Stimulated activated naive CD4-positive, alpha-beta T cell (primary cell): ENCODE measurements around the gene YARS2.
A peak's percentile ranks its signal among the peaks of the same experiment; 100 is the strongest.

Source experiments
- DNase-seq, 6 experiments: peaks; one replicate each; lab custom pipeline; 2025; lab: John Stamatoyannopoulos, UW

YARS2 gene

GRCh38 chr12:32755654-32756475, at the start of gene YARS2:
TSS of gene YARS2 (minus strand) at chr12:32755897. CDS start at chr12:32755874, 23 bp downstream.
- peak; percentile 68 to 93 (median 84) for DNase-seq

DNA sequence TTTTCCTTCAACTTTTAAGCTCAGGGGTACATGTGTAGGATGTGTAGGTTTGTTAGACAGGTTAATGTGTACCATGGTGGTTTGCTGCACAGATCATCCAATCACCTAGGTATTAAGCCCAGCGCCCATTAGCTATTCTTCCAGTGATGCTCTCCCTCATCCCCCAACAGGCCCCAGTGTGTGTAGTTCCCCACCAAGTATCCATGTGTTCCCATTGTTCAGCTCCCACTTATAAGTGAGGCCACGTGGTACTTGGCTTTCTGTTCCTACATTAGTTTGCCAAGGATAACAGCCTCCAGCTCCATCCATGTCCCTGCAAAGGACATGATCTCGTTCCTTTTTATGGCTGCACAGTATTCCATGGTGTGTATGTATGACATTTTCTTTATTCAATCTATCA, 48.6 kb upstream of the YARS2 start:
- no peak for DNase-seq

- DNase-seq, result no peak
Measured at GRCh38 chr12:32801269-32801980, 45.7 kb upstream of the YARS2 start.

- no peak for DNase-seq
Measured at GRCh38 chr12:32794281-32794680, 38.6 kb upstream of the YARS2 start.

DNA sequence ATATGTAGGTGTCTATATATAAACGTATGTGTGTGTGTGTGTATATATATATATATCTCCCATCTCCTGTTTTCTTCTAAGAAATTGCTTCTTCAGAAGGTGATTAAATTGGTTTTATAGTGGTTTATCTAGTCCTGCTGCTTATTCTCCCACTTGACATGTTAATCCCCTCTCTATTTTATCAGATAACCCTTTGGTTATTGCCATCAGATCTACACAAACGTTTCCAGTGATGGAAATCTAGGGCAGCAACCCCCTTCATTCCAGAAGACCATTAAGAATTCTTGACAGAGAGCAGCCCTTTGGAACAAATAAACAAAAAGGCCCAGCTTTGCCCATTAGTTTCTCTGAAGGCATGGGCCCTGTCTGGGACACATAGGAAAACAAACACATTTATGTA, 34.2 kb upstream of the YARS2 start:
- no peak for DNase-seq

DNA sequence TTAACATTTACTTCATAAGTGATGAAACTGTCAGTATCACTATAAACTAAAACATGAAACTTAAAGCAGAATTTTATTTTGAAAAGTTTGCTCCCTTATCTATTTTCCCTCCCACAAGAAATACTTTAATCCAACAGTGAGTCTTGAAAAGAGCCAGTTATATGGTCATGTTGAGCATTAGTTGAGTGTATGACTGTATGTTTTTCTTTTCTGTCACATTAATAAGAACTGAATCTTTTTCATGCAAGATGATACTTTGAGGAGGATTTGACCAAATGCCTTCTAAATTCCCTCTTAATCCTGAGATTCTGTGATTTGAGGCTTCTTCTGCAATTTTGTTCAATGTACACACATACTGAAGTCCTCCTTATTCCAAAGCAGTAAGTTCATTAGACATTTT, 33.7 kb upstream of the YARS2 start:
- no peak for DNase-seq

GRCh38 chr12:32788405-32788804, 32.7 kb upstream of the YARS2 start:
- DNase-seq, result no peak

- no peak for DNase-seq
Measured at GRCh38 chr12:32785557-32785956, 29.9 kb upstream of the YARS2 start.

GRCh38 chr12:32783029-32783428, 27.3 kb upstream of the YARS2 start:
- DNase-seq, result no peak

DNA sequence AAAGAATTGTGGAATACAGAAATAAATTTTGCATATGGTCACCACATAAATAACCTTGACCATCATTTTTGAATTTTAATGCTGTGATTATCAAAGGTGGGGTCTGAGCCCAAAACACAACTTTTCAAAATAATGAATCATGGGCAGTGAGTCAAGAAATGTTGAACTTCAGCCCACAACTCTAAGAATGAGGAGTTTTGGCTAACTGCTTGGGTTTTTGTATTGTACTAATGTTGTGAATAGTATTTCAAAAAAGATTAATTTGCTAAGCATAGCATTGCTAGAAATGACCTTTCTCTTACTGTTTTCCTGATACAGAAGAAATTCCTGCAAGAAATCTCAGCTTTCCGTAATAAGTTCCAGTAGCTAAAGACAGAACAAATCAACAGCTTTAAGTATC, 24.4 kb upstream of the YARS2 start:
- DNase-seq, result no peak

GRCh38 chr12:32777691-32778175, 22.0 kb upstream of the YARS2 start:
- no peak for DNase-seq

GRCh38 chr12:32777159-32777558, 21.5 kb upstream of the YARS2 start:
- no peak for DNase-seq

DNA sequence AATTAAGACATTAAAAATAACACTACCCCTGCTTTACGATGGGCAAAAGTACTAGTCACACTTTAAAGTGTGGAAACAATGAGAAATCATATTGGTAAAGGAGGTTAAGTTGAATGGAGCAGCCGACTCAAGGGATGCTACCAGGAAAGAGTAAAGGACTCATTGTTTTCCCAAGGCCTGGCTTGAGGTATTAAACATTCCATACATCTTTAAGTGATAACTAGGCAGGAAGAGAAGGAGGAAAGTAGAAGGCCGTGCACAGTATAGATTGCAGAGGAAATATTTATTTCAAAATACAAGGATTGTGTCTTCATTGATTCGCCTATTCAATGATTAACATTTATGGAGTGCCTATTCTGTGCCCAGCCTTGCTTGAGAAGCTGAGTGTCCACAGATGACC, 20.6 kb upstream of the YARS2 start:
- no peak for DNase-seq

- no peak for DNase-seq
Measured at GRCh38 chr12:32773691-32774090, 18.0 kb upstream of the YARS2 start.

DNA sequence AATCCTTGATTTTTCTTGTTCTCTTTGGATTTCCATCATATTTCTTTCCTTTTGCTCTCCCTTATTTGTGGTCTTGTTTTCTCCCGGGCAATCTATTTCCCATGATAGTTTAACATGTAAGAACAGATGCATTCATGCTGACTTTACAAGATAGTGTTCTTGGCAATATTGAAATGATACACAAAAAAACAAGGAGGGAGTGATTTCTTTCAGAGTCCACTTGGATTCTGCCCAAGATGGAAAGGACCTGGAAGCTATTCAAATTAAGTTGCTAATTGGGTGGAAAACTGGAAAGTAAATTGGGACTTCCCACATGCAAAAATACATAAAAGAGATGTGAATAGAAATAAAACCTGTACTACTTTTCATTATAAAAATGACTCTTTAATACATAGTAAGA, 14.4 kb upstream of the YARS2 start:
- no peak for DNase-seq

GRCh38 chr12:32768518-32768917, 12.8 kb upstream of the YARS2 start:
- DNase-seq, result no peak

- DNase-seq, result no peak
Measured at GRCh38 chr12:32765906-32766305, 10.2 kb upstream of the YARS2 start.

- DNase-seq, result no peak
Measured at GRCh38 chr12:32761716-32762115, 6.0 kb upstream of the YARS2 start.

DNA sequence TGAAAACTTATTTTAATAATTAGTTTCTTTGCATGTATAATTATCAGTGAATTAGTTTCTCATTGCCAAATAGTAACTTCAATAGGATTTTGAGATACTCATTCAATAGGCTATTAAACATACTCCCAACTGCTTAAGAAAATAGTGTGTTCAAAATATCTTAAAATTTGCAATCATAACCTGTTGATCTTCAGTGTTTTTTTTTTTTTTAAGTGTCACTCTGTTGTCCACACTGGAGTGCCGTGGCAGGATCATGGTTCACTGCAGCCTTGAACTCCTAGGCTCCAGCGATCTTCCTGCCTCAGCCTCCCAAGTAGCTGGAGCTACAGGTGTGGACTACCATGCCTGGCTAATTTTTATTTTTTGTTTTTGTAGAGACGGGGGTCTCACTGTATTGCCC, 1.5 kb upstream of the YARS2 start:
- no peak for DNase-seq

DNA sequence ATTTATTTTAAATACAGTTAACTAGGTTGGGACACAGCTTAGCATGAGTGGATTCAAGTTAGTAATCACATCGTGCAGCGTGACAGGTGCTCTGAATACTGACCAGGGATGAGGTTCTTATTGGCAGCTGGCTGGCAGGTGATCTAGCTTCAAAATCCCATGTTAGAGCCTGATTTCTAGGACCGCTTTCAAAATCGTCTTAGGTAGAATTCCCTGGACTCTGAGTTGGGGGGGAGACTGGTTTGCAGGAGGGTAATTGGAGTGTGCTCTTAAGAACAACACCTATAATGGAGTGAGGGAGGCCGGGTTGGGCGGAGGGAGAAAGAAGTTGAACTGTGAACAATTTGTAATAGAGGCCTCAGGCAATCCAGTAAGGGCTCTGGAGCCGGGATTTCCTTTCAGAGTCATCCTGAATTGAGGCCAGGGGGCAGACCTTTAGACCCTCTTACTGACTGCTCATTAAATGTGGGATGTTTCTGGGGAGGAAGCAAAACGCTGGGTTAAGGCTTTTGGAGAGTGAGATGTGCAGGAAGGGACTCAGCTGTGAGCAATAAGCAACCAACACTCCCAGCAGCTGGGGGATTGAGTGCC, 874 bp upstream of the YARS2 start:
- no peak for DNase-seq

DNA sequence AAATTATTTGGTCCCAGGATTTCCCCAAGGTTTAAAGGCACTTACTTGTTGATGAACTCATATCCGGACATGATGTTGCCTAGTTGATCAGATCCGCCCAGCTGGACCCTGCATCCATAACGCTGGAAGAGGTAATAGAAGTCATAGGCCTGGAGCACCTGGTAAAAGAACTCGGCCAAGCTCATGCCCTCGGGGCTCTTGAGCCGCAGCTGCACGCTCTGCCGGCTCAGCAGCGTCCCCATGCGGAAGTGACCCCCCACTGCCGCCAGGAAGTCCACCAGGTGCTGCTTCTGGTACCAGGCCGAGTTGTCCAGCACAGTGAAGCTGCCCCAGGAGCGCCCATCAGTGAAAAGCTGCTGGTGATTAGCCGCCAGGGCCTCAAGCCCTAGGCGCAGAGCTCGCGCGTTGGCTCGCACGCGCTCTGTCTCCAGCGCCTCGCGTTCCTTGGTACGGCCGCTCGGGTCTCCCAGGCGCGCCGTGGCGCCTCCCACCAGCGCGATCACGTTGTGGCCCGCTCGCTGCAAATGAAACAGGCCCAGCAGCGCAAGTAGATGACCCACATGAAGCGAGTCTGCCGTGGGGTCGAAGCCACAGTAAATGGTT, 545 bp downstream of the YARS2 start:
- DNase-seq, result peak; percentile 28 to 89 (median 70)

DNA sequence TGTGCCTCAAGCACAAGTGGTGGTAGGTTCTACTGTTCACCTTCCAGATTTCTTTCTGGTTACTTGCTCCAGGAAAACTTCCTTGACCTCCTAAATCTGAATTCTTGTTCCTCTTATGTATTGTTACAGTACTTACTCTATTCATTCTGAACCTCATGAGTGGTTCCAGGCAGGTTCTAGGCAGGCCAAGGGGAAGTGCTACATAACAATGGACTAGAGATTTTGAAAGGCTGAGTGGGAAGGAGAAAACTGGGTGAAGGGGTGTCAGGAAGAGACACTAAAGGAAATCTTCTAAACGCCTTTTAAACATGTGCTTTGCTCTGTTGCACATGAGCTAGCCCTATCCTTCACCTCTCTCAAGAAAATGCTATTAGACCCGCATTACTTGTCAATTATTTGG, 1.6 kb downstream of the YARS2 start:
- no peak for DNase-seq

DNA sequence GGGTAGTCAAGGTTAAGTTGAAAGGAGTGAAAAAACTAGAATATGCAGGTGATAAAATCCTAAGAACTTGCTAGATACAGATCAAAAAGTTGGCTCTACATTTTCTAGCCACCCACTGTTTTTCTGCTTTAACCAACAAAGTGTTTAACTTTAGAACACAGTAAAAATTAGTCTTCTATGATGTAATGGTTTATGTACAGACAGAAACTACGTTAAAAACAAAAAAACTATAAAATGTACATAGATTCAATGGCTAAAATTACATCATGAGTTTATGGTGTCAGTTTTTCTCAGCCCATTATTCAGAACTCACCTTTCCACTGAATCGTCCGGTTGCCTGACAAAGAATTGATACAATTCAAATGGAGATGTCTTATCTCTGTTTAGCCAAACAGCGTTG, 2.1 kb downstream of the YARS2 start:
- DNase-seq, result no peak
